Measurements from ENCODE around the gene FAM228B.

The FAM228B gene

DNA sequence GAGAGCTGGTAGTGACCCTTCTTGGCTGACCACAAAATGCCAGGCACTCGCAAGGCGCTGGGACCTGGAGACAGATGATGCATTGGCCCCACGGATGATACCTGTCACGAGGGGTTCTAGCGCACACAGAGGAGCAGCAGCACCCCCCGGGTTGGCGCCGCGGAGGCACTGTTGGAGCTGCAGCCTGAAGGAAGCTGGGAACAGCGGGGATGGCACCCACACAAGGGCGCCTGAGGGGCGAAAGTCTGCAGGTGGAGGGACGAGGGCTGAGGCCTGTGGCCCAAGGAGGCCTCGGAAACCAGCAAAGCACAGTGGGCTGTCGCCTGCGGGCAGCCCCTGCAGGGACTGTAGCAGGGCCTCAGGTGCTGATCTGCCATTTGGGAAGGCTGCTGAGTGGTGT is 85.2 kb downstream of the FAM228B start:
- H3K9me3 ChIP-seq (ENCODE audit: insufficient read depth, low read length): no peaks in the 10 kb centered on the region
- no peaks in the 10 kb centered on the region for H3K27me3 ChIP-seq (ENCODE audit: insufficient read depth, insufficient read length)
- peaks cover 5% of the 10 kb centered on the region for H3K4me1 ChIP-seq (ENCODE audit: insufficient read depth, insufficient read length)
- no peak for DNase-seq (ENCODE audit: low read depth, low spot score)
- no peaks in the 10 kb centered on the region for H3K36me3 ChIP-seq (ENCODE audit: insufficient read depth, insufficient read length, low read length)
- no peak overlapping the region for H3K4me3 ChIP-seq (ENCODE audit: insufficient read length, low read depth)
- TF ChIP-seq YY1 (IDR thresholded peaks at IDR 0.05; ENCODE audit: insufficient read depth, insufficient read length): no peak
- TF ChIP-seq SUZ12 (IDR thresholded peaks at IDR 0.05; ENCODE audit: extremely low read depth, insufficient read depth, insufficient read length): no peak
- TF ChIP-seq ZNF274 (IDR thresholded peaks at IDR 0.05; ENCODE audit: low read depth, low read length): no peak
- no peak overlapping the region for H3K9ac ChIP-seq (ENCODE audit: insufficient read length, low read depth)

DNA sequence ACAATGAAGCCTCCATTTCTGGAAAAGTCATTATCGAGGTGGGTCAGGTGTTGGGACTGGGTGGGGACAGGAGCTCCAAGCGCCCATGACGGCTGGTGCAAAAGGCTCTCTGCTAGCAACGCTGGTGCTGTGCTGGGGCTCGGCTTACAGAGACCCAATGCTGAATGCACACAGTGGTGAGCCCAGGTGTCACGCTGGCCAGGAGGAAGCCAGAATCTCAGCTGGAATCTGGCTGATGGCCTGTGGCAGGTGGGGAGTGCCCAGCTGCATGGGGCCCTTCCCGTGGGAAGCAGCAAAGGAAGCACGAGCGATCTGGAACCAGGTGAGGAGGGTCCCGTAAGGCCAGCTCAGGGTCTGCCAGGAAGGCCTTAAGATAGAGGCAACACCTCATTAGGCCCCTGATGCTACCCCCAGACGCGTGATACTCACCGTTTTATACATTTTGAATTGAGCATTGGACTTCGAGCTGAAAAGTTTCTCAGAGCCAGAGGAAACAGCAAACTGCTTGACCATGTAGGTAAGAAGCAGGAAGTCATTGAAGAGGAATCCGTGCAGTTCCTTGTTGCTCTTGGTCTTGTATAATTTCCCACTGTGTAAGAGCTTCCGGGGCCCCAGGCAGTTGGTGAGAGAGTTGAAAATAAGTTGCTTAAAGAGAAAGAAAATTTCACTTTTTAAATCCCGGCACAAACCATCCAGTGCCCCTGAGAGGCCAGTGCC is 86.3 kb downstream of the FAM228B start:
- TF ChIP-seq SUZ12 (IDR thresholded peaks at IDR 0.05; ENCODE audit: extremely low read depth, insufficient read depth, insufficient read length) (no peak), YY1 (IDR thresholded peaks at IDR 0.05; ENCODE audit: insufficient read depth, insufficient read length) (no peak), ZNF274 (IDR thresholded peaks at IDR 0.05; ENCODE audit: low read depth, low read length) (no peak)
- no peak overlapping the region for H3K4me3 ChIP-seq (ENCODE audit: insufficient read length, low read depth)
- no peaks in the 10 kb centered on the region for H3K4me1 ChIP-seq (ENCODE audit: insufficient read depth, insufficient read length)
- H3K9ac ChIP-seq (ENCODE audit: insufficient read length, low read depth): no peak overlapping the region
- no peaks in the 10 kb centered on the region for H3K27me3 ChIP-seq (ENCODE audit: insufficient read depth, insufficient read length)
- no peaks in the 10 kb centered on the region for H3K36me3 ChIP-seq (ENCODE audit: insufficient read depth, insufficient read length, low read length)
- no peaks in the 10 kb centered on the region for H3K9me3 ChIP-seq (ENCODE audit: insufficient read depth, low read length)
- DNase-seq (ENCODE audit: low read depth, low spot score): no peak

DNA sequence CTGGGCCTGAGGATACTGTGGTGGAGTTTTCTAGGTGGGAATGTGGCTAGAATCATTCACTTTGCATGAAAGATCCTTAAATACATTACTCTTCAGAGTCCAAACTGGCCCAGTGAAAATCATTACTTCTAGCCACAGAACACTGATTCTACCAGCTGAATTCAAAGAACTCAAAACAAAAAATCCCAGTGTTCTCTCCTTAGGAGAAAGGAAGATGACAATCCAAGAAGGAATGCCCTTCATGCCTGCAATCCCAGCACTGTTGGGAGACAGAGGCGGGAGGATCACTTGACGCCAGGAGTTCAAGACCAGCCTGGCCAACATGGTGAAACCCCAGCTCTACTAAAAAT is 86.8 kb downstream of the FAM228B start:
- Histone ChIP-seq H3K9ac (ENCODE audit: insufficient read length, low read depth) (no peak overlapping the region), H3K4me3 (ENCODE audit: insufficient read length, low read depth) (no peak overlapping the region), H3K27me3 (ENCODE audit: insufficient read depth, insufficient read length) (no peaks in the 10 kb centered on the region), H3K36me3 (ENCODE audit: insufficient read depth, insufficient read length, low read length) (no peaks in the 10 kb centered on the region), H3K9me3 (ENCODE audit: insufficient read depth, low read length) (no peaks in the 10 kb centered on the region), H3K4me1 (ENCODE audit: insufficient read depth, insufficient read length) (no peaks in the 10 kb centered on the region)
- DNase-seq (ENCODE audit: low read depth, low spot score): no peak
- TF ChIP-seq ZNF274 (IDR thresholded peaks at IDR 0.05; ENCODE audit: low read depth, low read length) (no peak), YY1 (IDR thresholded peaks at IDR 0.05; ENCODE audit: insufficient read depth, insufficient read length) (no peak), SUZ12 (IDR thresholded peaks at IDR 0.05; ENCODE audit: extremely low read depth, insufficient read depth, insufficient read length) (no peak)

DNA sequence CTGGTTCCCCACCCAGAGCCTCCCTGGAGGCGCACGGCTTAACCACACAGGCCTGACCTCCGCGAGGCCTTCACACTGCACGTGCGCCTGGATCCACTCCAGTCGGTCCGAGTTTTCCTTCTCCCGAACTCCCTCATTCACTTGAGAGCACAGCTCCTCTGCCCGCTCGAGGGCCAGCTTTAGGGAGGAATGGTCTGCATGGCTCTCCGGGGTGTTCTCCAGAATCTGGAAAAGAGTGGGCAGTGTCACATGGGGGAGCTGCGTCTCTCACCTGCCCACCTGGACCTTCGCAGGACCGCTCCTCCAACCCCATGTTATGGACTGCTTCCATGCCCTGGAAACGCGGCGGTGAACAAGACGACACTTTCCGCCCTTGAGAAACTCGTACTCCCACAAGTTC is 87.5 kb downstream of the FAM228B start:
- Histone ChIP-seq H3K4me3 (ENCODE audit: insufficient read length, low read depth) (no peak overlapping the region), H3K36me3 (ENCODE audit: insufficient read depth, insufficient read length, low read length) (no peaks in the 10 kb centered on the region), H3K9me3 (ENCODE audit: insufficient read depth, low read length) (no peaks in the 10 kb centered on the region), H3K9ac (ENCODE audit: insufficient read length, low read depth) (no peak overlapping the region), H3K27me3 (ENCODE audit: insufficient read depth, insufficient read length) (no peaks in the 10 kb centered on the region), H3K4me1 (ENCODE audit: insufficient read depth, insufficient read length) (no peaks in the 10 kb centered on the region)
- DNase-seq (ENCODE audit: low read depth, low spot score): no peak
- TF ChIP-seq YY1 (IDR thresholded peaks at IDR 0.05; ENCODE audit: insufficient read depth, insufficient read length): no peak

DNA sequence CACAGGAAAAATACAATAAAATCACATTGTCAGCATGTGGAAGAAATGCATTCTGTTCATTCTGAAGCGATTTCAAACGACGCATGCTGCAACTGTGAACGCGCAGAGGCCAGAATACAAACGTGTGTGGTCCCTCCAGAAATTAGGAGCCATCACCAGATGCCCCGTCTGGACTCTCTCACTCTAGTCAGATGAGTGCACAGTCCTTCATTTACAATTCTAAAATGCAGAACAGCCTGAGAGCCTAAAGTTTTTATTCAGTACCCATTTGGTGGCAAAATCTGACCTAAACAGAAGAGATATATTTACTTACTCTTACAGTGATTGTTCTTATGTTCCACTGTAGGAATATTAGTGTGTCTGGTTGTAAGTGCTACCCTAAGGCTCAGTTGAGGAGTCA is 88.1 kb downstream of the FAM228B start:
- no peak for DNase-seq (ENCODE audit: low read depth, low spot score)
- no peaks in the 10 kb centered on the region for H3K27me3 ChIP-seq (ENCODE audit: insufficient read depth, insufficient read length)
- H3K36me3 ChIP-seq (ENCODE audit: insufficient read depth, insufficient read length, low read length): no peaks in the 10 kb centered on the region
- TF ChIP-seq YY1 (IDR thresholded peaks at IDR 0.05; ENCODE audit: insufficient read depth, insufficient read length) (no peak), ZNF274 (IDR thresholded peaks at IDR 0.05; ENCODE audit: low read depth, low read length) (no peak), SUZ12 (IDR thresholded peaks at IDR 0.05; ENCODE audit: extremely low read depth, insufficient read depth, insufficient read length) (no peak)
- no peak overlapping the region for H3K4me3 ChIP-seq (ENCODE audit: insufficient read length, low read depth)
- no peaks in the 10 kb centered on the region for H3K9me3 ChIP-seq (ENCODE audit: insufficient read depth, low read length)
- no peaks in the 10 kb centered on the region for H3K4me1 ChIP-seq (ENCODE audit: insufficient read depth, insufficient read length)
- no peak overlapping the region for H3K9ac ChIP-seq (ENCODE audit: insufficient read length, low read depth)

DNA sequence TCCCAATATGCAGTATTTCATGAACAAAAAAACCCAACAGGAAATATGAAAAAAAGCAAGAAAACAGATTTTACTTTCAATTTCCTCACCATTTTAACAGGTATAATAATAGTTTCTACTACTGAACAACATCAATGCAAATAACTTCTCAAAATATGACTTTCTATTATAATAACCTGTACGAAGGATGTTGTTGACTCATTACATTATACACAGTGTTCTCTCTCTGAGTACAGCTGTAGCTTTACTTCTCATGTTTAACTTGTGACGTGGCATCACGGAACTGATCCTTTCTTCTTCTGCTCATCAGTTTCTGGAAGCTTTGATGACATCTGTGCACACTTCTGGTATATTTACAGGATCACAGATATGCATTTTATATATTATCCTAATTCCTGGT is 91.6 kb downstream of the FAM228B start:
- DNase-seq (ENCODE audit: low read depth, low spot score): no peak
- no peaks in the 10 kb centered on the region for H3K9me3 ChIP-seq (ENCODE audit: insufficient read depth, low read length)
- no peak overlapping the region for H3K4me3 ChIP-seq (ENCODE audit: insufficient read length, low read depth)
- H3K4me1 ChIP-seq (ENCODE audit: insufficient read depth, insufficient read length): no peaks in the 10 kb centered on the region
- no peak overlapping the region for H3K9ac ChIP-seq (ENCODE audit: insufficient read length, low read depth)
- H3K27me3 ChIP-seq (ENCODE audit: insufficient read depth, insufficient read length): no peaks in the 10 kb centered on the region
- no peaks in the 10 kb centered on the region for H3K36me3 ChIP-seq (ENCODE audit: insufficient read depth, insufficient read length, low read length)
- TF ChIP-seq SUZ12 (IDR thresholded peaks at IDR 0.05; ENCODE audit: extremely low read depth, insufficient read depth, insufficient read length) (no peak), YY1 (IDR thresholded peaks at IDR 0.05; ENCODE audit: insufficient read depth, insufficient read length) (no peak), ZNF274 (IDR thresholded peaks at IDR 0.05; ENCODE audit: low read depth, low read length) (no peak)

Data from NT2/D1 (cell line).